Ishikawa (cell line): ENCODE measurements around the gene NSUN2.

Experiments used
- CEBPB ChIP-seq: IDR thresholded peaks from 2 replicates; pipeline ENCODE4 v1.6.1; 2012
- CREB1 ChIP-seq: IDR thresholded peaks from 2 replicates; pipeline ENCODE4 v1.6.1; 2012; ENCODE audit warnings: low read depth
- EGR1 ChIP-seq: IDR thresholded peaks from 2 replicates; pipeline ENCODE4 v1.6.1; 2012
- EP300 ChIP-seq: IDR thresholded peaks from 2 replicates; pipeline ENCODE4 v1.6.1; 2012; ENCODE audit warnings: borderline replicate concordance
- FOXM1 ChIP-seq: IDR thresholded peaks from 2 replicates; pipeline ENCODE4 v1.6.1; 2012; ENCODE audit warnings: low read depth, borderline replicate concordance
- RAD21 ChIP-seq: IDR thresholded peaks from 2 replicates; pipeline ENCODE4 v1.6.1; 2012; ENCODE audit warnings: low read depth
- TAF1 ChIP-seq: IDR thresholded peaks from 2 replicates; pipeline ENCODE4 v1.6.1; 2012; ENCODE audit warnings: low read depth, mild to moderate bottlenecking
- TCF12 ChIP-seq: IDR thresholded peaks from 2 replicates; pipeline ENCODE4 v1.6.1; 2012; ENCODE audit warnings: low read depth
- TEAD4 ChIP-seq: IDR thresholded peaks from 2 replicates; pipeline ENCODE4 v1.6.1; 2012
- YY1 ChIP-seq: IDR thresholded peaks from 2 replicates; pipeline ENCODE4 v1.6.1; 2012; ENCODE audit warnings: low read depth
- ZBTB7A ChIP-seq: IDR thresholded peaks from 2 replicates; pipeline ENCODE4 v1.6.1; 2012; ENCODE audit warnings: low read depth
- TF ChIP-seq, protein P1 (sequence below): IDR thresholded peaks from 2 replicates; pipeline ENCODE4 v1.6.1; 2012
- TF ChIP-seq, protein P2 (sequence below): IDR thresholded peaks from 2 replicates; pipeline ENCODE4 v1.6.1; 2012
- TF ChIP-seq, protein P3 (sequence below): IDR thresholded peaks from 2 replicates; pipeline ENCODE4 v1.6.1; 2012; ENCODE audit warnings: low read depth, mild to moderate bottlenecking

DNA sequence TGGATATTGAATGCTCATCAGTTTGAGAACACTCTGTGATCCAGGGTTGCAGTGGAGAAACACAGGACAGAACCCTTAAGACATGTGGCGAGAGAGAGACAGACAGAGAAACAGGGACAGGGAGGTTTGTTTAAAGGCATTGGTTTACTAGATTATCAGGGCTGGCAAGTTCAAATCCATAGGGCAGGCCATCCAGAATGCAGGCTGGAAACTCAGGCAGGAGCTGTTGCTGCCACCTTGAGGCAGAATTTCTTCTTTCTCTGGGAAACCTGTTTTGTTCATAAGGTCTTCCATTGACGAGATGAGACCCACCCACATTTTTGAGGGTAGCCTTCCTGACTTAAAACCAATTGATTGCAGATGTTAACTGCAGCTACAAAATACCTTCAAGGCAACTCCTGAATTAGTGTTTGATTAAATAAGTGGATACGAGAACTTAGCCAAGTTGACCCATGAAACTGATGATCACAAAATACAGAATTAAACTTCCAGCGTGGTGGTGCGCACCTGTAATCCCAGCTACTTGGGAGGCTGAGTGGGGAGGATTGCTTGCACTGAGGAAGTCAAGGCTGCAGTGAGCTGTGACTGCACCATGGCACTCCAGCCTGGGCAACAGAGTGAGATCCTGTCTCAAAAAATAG is 55.9 kb downstream of the NSUN2 start:
- TF ChIP-seq, protein P1, sequence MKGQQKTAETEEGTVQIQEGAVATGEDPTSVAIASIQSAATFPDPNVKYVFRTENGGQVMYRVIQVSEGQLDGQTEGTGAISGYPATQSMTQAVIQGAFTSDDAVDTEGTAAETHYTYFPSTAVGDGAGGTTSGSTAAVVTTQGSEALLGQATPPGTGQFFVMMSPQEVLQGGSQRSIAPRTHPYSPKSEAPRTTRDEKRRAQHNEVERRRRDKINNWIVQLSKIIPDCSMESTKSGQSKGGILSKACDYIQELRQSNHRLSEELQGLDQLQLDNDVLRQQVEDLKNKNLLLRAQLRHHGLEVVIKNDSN, result no peak
- TF ChIP-seq CEBPB (no peak), TEAD4 (no peak), EGR1 (no peak), EP300 (no peak), YY1 (no peak), FOXM1 (no peak), CREB1 (no peak), TCF12 (no peak), TAF1 (no peak), ZBTB7A (no peak), RAD21 (peak; percentile 72)
- TF ChIP-seq, protein P2, sequence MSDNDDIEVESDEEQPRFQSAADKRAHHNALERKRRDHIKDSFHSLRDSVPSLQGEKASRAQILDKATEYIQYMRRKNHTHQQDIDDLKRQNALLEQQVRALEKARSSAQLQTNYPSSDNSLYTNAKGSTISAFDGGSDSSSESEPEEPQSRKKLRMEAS, result no peak
- TF ChIP-seq, protein P3, sequence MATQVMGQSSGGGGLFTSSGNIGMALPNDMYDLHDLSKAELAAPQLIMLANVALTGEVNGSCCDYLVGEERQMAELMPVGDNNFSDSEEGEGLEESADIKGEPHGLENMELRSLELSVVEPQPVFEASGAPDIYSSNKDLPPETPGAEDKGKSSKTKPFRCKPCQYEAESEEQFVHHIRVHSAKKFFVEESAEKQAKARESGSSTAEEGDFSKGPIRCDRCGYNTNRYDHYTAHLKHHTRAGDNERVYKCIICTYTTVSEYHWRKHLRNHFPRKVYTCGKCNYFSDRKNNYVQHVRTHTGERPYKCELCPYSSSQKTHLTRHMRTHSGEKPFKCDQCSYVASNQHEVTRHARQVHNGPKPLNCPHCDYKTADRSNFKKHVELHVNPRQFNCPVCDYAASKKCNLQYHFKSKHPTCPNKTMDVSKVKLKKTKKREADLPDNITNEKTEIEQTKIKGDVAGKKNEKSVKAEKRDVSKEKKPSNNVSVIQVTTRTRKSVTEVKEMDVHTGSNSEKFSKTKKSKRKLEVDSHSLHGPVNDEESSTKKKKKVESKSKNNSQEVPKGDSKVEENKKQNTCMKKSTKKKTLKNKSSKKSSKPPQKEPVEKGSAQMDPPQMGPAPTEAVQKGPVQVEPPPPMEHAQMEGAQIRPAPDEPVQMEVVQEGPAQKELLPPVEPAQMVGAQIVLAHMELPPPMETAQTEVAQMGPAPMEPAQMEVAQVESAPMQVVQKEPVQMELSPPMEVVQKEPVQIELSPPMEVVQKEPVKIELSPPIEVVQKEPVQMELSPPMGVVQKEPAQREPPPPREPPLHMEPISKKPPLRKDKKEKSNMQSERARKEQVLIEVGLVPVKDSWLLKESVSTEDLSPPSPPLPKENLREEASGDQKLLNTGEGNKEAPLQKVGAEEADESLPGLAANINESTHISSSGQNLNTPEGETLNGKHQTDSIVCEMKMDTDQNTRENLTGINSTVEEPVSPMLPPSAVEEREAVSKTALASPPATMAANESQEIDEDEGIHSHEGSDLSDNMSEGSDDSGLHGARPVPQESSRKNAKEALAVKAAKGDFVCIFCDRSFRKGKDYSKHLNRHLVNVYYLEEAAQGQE, result no peak
